Measurements from ENCODE around the gene EFEMP2. TPM values are rescaled to one million over a fixed set of nuclear protein-coding genes. Genes with fewer than 3 reads are reported as not detected.

Gene EFEMP2
- total RNA-seq, 6 experiments from 2014 or later, result 5.1 to 13.9 (median 7.8) TPM

- H3K4me1 ChIP-seq, result peaks cover 0 to 9% (median 0%) of the 10 kb centered on the region in 4 donors
- H3K27ac ChIP-seq, result no peak overlapping the region
- 88% methylated on average over 3 of the region's 9 CpGs for WGBS (ENCODE audit: insufficient coverage, low coverage, low lambda C conversion rate, missing lambda C conversion rate)
- DNase-seq, result no peak
- no peak for TF ChIP-seq POLR2A (IDR thresholded peaks at IDR 0.05)
- no peak for TF ChIP-seq CTCF (IDR thresholded peaks at IDR 0.05)
- intact Hi-C loops (cut with DNase I), result no loop called here
- no peaks in the 10 kb centered on the region for H3K9me3 ChIP-seq
- no peak for ATAC-seq
- no peaks in the 10 kb centered on the region for H3K27me3 ChIP-seq
- no peak overlapping the region for H3K4me3 ChIP-seq
- peaks cover 0 to 33% (median 18%) of the 10 kb centered on the region in 4 donors for H3K36me3 ChIP-seq
Measured at GRCh38 chr11:65865550-65866172, 6.9 kb downstream of the EFEMP2 start.

GRCh38 chr11:65864706-65865471, 7.7 kb downstream of the EFEMP2 start:
- peaks cover 0 to 9% (median 0%) of the 10 kb centered on the region in 4 donors for H3K4me1 ChIP-seq
- no peaks in the 10 kb centered on the region for H3K27me3 ChIP-seq
- ATAC-seq, result no peak
- peaks cover 0 to 33% (median 18%) of the 10 kb centered on the region in 4 donors for H3K36me3 ChIP-seq
- 100% methylated on average over 6 of the region's 18 CpGs for WGBS (ENCODE audit: insufficient coverage, low coverage, low lambda C conversion rate, missing lambda C conversion rate)
- H3K27ac ChIP-seq, result no peak overlapping the region
- H3K9me3 ChIP-seq, result no peaks in the 10 kb centered on the region
- H3K4me3 ChIP-seq, result no peak overlapping the region
- intact Hi-C loops (cut with DNase I), result no loop called here
- TF ChIP-seq CTCF (IDR thresholded peaks at IDR 0.05) (no peak), POLR2A (IDR thresholded peaks at IDR 0.05) (no peak)
- DNase-seq, result no peak

GRCh38 chr11:65863889-65864705, 8.5 kb downstream of the EFEMP2 start:
- peaks cover 0 to 10% (median 0%) of the 10 kb centered on the region in 4 donors for H3K4me1 ChIP-seq
- TF ChIP-seq POLR2A (IDR thresholded peaks at IDR 0.05), result no peak
- TF ChIP-seq CTCF (IDR thresholded peaks at IDR 0.05), result no peak
- DNase-seq, result no peak
- intact Hi-C loops (cut with DNase I), result no loop called here
- no peak overlapping the region for H3K4me3 ChIP-seq
- ATAC-seq, result no peak
- WGBS (ENCODE audit: insufficient coverage, low coverage, low lambda C conversion rate, missing lambda C conversion rate), result 100% methylated on average over 1 of the region's 12 CpGs
- H3K27ac ChIP-seq, result no peak overlapping the region
- H3K9me3 ChIP-seq, result no peaks in the 10 kb centered on the region
- no peaks in the 10 kb centered on the region for H3K27me3 ChIP-seq
- peaks cover 0 to 33% (median 18%) of the 10 kb centered on the region in 4 donors for H3K36me3 ChIP-seq

- Histone ChIP-seq H3K36me3 (peaks cover 0 to 33% (median 18%) of the 10 kb centered on the region in 4 donors), H3K4me1 (peaks cover 0 to 18% (median 0%) of the 10 kb centered on the region in 4 donors), H3K27ac (no peak overlapping the region), H3K27me3 (no peaks in the 10 kb centered on the region), H3K4me3 (no peak overlapping the region), H3K9me3 (no peaks in the 10 kb centered on the region)
- no peak for ATAC-seq
- peak in 2 of 3 donors; percentile 45 to 53 for DNase-seq
- TF ChIP-seq CTCF (IDR thresholded peaks at IDR 0.05) (no peak), POLR2A (IDR thresholded peaks at IDR 0.05) (no peak)
- intact Hi-C loops (cut with DNase I), result no loop called here
- 88% methylated on average over 6 of the region's 24 CpGs for WGBS (ENCODE audit: insufficient coverage, low coverage, low lambda C conversion rate, missing lambda C conversion rate)
Measured at GRCh38 chr11:65862941-65863888, 9.4 kb downstream of the EFEMP2 start.
